GM18511 (cell line): ENCODE results near the gene EHMT1.
A peak's percentile ranks its signal among the peaks of the same experiment; 100 is the strongest.
"Not testable (repeated sequence)": the region's sequence is repeated elsewhere in the genome, so short reads cannot be mapped to it uniquely, and the experiment has no call there.

Source experiments
- ATAC-seq: cut with Tn5 transposase; IDR thresholded peaks from one replicate; pipeline ENCODE4 v1.9.1; 2021; ENCODE audit warnings: mild to moderate bottlenecking, moderate library complexity; ENCODE audit not compliant: unreplicated experiment

The EHMT1 gene

DNA sequence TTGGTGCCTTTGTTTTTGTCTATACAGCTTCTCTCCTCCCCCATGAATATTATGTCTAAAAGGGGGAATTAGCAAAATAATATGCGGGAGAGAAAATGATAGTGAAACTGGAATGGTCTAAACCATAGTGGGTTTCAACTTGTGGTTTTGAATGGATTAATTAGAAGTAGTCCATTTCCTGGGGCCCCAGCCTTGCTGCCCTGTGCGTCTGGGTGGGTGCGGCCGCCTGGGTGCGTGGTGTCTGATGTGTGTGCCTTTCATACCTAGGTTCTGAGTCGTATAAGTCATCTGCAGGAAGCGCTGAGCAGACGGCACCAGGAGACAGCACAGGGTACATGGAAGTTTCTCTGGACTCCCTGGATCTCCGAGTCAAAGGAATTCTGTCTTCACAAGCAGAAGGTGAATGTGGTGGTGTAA lies 138.8 kb downstream of the EHMT1 start:
- peak; percentile 46 for ATAC-seq

DNA sequence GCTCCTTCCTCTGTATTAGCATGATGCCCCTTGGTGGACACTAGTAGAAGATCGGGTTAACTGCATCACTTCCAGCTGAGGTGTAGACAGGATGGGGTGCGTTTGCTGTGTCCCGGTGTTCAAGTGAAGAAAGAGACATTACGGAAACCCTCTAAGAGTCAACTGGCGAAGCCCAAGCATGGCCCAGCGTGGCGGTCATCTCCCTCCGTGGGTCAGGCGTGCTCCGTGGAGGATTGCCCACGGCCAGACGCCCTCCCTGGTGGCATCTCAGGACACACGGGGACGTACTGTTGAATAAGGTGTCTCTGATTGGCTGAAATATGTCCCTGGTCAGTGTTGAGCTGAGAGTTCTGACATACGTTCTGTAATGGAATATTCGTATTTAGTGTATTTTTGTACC lies 139.3 kb downstream of the EHMT1 start:
- ATAC-seq = no peak

DNA sequence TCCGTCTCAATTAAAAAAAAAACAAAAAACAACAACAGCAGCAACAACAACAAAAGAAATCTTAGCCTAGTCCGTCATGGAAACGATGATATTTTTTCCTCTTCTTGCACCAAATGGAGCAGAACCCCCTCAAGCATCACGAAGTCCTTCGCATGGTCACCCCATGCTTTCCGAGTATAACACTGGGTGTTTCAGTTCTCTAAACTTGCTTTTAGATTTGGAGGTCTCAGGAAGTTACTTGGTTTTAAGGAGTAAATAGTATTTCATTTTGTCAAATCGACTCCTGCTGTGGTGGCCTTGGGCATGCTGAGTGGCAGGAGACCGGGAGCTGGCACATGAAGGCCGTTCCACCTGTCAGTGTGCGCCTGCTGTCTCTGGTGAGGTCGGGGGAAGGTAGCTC lies 140.3 kb downstream of the EHMT1 start:
- no peak for ATAC-seq

DNA sequence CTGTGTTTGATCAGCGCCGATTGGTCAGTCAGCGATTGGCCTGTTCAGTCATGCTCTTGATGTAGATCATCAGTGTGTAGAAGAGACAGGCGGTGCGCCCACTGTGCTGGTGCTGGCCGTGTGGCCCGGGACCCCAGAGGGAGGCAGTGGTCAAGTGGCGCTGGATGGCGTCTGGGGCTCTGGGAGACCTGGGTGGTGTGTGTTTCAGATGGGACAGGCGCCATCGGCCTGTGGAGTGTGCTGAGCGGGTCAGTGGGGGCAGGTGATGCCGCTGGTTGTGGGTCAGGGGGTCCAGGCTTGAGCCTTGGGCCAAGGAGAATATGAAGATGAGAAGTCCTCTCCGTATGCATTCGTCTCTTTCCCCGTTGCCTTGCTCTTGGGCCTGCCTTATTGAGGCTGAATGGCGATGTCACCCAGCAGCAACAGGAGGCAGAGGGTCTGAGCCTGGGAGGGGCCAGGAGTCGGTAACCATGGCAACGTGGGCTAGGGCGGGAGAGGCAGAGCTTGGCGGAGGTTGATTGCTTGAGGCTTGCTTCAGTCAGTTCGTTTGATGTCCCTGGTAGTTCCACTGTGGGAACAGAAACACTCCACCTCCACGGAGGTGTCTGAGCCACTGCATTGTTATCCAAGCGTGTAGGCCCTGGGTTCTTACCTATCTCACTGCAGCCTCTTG lies 141.0 kb downstream of the EHMT1 start:
- ATAC-seq = no peak

DNA sequence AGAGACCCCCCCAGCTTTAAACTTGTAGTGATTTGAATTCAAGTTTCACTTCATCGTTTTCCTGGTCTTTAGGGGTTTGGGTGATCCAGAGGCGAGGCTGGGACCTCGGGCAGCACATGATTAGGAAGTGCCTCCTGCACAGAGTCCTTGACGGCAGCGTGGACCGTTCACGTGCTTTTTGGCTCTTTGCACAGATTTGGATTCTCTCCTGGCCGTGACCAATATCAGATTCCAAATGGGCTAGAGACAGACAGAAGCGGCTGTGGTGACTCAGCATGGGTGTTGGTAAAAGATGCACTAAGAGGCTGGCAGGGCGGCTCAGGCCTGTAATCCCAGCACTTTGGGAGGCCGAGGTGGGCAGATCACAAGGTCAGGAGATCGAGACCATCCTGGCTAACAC lies 141.6 kb downstream of the EHMT1 start:
- ATAC-seq = no peak

DNA sequence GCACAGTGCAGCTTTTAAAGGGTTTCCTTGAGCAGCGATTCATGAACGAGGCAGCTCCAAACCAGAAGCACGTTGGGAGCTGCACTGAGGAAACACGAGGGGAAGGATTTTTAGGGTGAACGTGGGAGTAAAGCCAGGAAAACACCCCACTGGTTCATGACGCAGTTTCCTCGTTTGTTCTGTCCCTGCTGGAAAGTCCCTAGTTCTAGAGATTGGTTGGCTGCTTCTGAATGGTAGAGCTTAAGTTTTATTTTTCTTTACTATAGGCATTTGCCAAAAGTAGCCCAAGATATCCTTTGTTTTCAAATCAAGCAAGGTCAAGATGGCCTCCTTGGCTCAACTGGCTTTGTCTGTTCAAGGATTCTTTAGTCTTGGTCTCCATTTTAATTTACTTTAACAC lies 142.2 kb downstream of the EHMT1 start:
- no peak for ATAC-seq

DNA sequence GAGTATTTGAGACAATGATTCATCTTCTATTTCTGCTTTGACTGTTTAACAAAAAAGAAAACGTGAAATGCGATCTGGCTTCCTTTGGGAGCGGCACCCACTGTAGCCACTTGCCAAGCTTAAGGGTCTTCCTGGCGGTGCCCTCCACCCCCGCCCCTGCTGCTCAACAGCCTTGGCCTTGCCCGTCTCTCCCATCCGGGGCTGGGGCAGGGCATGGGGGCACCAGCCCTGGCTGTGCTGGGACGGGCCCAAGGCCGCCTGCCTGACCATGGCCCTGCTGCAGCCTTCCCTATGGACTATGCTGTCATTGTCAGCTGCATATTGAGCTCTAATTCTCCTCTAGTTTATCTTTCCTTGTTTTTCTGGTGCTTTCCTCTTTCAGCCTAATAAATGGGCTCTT lies 143.0 kb downstream of the EHMT1 start:
- no peak for ATAC-seq

DNA sequence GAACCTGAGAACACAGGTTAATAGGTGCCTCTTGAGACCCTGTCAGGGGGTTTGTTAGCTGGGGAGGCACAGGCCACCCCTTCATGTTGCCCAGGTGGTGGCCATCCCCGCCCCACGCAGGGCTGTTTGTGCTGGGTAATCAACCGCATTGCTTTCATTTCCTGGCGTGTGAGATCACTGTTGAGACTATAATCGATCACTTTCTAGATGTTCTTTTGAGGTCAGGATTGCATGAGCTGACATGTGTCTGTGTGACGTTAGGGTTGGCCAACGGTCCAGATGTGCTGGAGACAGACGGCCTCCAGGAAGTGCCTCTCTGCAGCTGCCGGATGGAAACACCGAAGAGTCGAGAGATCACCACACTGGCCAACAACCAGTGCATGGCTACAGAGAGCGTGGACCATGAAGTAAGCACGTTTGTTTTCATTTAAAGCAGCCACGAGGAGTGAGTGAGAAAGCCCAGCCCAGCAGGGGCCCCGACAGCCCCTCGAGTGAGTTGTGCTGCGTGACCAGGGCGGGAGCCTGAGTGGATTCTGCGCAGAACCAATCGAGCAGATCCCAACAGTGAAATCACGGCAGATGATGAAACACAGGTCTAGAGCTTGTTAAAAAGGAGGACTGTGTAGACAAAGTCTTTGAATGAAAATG lies 143.7 kb downstream of the EHMT1 start:
- ATAC-seq = peak; percentile 71

DNA sequence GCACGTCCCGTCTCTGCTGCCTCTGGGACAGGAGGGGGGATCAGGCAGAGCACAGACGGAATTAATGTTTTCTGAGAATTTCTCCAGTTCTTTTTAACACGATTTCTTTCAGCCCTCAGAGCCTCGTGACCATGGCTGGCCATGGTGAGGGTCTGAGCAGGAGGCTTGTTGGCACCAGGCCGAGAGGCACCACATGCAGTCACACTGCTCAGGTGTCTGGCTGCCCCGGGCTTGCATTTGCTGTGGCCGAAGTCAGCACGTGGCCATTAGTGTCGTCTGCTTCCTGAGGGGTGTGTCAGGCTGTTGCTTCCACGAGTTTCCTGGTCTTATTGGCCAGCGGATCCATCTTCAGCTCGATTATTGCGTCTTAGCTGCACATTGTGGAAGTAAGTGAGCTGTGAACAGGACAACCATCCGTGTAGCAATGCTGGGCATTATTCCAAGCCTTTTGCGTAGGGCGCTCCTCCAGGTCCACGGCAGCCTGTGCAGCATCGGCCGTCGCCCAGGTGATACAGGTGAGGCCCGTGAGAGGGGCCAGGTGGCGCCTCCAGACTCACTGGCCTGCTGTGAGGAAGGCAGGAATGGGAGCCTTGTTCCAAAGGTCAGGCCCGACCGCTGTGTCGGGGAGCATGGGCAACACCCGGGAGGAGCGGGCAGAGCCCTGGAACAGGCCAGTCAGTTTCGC lies 144.6 kb downstream of the EHMT1 start:
- ATAC-seq = no peak

DNA sequence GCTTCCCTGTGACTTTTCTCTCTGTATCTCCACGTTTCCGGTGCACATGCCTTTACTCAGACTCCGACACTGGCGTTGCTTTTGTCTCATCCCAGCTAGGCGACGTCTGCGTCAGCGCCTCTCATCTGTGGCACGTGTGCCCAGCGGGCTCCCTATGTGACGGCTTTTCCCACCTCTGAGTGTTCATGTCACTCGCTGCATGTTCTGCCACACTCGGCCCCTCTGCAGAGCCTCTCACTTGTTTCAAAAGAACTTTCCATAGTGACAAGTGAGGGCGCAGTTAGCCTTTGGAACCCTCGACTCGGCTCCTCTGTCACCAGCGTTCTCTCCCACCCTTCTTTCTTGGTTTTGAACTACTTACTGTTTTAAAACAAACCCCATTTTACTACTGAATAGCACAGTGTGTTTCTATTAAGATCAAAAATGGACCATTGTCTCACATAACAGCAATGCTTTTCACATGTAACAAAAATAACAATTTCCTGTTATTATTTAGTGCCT lies 145.4 kb downstream of the EHMT1 start:
- no peak for ATAC-seq

DNA sequence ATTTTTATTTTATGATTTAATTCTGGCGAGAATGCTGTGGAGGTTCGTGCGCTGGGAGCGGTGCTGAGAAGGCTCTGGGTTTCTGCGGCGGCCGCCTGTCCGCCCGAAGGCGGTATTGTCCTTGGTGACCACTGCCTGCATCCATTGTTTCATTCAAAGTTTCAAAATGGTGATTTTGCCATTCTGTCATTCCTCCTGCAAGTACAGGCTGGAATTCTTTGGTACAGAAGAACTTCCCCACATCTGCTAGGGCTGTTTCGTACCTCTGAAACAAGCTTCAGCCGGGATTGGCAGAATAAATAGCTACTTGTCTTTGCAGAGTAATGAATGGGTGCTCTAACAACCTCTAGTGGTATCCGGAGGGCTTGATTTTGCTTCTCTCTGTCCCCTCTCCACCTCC lies 146.2 kb downstream of the EHMT1 start:
- no peak for ATAC-seq

DNA sequence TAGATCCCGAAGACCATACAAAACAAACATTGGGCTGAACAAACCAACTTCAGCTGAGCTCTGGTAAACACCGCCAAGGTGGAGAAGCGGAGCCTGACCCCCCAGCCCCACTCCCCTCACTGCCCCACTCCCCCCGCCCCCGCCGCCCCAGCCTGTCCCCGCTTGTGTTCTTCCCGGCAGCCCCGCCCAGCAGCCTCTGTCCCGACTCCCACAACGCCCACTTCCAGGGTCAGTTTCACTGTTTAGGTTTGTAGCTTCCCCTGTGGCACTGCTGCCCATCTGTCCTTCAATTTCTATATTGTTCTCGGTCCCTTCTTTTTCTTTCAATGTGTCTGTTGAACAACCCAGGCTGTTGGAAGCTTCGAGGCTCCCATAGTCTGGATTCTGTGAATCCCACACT lies 146.7 kb downstream of the EHMT1 start:
- ATAC-seq = no peak

DNA sequence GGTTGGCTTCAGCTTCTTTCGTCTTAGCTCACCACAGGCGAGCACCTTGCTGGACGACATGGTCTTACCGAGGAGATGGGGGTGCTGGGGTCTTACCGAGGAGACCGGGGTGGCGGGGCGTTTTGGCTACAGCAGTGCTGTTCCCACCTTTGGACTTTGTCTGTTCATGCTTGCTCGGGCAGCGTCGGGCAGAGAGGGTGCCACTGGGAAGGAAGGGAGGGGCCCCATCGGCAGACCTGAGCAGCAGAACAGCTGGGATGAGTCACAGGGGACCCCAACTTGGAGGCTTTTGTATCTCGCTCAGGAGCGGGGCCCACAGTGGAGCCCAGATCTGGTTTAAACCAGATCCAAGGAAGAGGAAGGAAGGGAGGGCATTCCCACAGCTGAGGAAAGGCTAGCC lies 152.8 kb downstream of the EHMT1 start:
- ATAC-seq = no peak

DNA sequence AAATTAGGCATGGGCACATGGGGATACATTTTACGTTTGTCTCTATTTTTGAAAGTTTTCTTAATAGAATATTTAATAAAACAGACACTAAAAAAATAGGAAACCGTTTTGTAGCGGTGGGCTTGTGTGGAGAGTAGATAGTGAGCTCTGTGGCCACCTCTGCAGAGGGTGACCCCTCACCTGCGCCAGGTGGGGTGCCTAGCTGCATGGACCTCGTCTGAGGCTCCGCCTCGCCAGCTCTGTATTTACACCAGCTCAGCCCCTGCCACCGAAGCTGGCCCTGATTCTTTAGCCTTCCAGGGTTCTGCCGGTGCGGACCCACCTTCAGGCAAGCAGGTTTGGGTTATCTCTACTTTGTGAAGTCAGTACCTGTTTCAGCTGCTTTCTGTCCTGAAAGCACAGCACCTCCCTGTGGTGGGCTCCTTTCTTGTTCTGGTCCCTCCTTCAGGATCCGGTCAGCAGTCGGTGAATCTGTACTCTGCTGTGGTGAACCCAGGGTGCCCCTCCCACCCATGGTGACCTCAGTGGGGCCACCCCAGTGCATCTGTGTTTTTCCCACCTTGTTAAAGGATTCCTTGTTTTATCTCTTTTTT lies 153.6 kb downstream of the EHMT1 start:
- ATAC-seq = no peak

DNA sequence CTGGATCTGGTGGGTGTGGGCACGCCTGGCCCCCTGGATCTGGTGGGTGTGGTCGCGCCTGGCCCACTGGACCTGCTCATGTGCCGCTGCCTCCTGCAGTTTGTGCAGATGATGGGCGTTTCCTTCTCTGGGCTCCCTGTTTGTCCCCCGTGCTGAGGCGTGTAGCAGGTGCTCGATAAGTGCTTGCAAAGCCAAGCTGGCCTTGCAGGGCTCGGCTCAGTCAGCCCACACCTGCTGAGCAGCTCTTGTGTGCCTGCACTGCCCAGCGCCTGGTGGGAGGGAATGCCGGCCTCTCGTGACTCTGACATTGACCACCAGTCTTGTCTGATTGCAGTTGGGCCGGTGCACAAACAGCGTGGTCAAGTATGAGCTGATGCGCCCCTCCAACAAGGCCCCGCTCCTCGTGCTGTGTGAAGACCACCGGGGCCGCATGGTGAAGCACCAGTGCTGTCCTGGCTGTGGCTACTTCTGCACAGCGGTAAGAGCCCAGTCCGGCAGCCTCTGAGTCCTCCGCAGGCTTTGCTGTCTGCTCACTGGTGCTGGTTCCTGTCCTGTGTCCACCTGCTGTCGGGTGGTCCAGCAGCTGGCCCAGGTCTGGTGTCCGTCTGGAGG lies 156.1 kb downstream of the EHMT1 start:
- ATAC-seq = no peak

DNA sequence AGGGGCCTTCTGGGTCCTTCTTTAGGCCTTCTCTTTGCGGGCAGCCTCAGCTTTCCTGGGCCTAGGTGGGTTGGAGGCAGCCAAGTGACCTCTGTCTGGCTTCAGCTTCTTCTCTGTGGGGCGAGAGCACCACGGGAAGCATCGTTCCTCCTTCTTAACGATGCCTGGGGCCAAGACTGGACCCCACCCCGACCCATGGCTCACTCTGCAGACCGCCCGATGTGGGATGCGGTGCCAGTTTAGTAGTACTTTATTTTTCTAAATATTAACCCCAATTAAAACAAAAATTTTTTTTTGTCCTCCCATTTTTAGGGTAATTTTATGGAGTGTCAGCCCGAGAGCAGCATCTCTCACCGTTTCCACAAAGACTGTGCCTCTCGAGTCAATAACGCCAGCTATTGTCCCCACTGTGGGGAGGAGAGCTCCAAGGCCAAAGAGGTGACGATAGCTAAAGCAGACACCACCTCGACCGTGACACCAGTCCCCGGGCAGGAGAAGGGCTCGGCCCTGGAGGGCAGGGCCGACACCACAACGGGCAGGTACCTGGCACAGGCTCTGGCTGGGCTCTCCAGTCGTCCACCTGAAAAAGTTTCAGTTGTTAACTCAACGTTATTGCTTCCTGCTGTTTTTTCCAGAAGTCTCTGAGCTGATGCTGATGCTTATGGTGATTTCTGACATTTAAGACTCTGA lies 157.6 kb downstream of the EHMT1 start:
- ATAC-seq = no peak

DNA sequence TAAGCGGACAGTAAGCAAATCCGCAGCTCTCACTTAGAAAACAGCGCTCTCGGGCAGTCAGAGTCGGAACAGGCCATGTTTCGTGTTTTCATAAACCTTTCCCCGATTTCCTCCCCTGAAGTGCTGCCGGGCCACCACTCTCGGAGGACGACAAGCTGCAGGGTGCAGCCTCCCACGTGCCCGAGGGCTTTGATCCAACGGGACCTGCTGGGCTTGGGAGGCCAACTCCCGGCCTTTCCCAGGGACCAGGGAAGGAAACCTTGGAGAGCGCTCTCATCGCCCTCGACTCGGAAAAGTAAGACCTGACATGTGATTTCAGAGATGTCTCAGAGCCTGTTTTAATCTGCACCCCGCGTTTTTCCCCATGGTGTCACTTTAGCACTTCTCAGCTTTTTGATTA lies 159.0 kb downstream of the EHMT1 start:
- ATAC-seq = no peak

DNA sequence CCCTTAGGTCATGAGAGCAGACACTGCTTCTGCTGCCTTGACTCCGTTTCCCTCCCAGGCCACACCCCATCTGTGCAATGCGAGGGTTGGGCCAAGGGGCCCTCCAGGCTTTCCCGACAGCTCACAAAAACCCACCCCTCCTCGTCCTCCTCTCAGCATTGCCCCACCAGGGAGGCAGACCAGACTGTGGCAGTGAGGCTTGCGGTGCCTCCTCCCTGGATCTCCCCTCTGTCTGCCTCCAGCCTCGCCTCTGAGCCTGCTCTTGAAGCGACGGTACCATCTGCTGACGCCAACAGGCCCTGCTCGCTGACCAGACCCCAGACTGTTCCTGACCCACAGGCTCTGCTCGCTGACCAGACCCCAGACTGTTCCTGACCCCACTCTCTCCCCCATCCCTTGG lies 159.5 kb downstream of the EHMT1 start:
- ATAC-seq = no peak

DNA sequence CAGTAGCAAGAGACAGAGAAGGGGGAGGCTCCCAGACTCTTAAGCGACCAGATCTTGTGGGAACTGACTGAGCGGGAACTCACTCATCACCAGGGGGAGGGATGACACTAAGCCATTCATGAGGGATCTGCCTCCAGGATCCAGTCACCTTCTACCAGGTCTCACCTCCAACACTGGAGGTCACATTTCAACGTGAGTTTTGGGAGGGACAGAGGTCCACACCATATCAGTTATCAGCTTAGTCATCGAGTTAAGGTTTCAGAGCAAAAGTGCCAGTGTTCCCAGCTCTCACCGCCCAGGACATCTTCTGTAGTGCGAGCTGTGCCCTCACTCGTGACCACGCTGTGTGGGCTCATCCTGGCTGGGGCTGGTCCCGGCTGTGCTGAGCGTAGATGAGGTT lies 160.1 kb downstream of the EHMT1 start:
- ATAC-seq = no peak

DNA sequence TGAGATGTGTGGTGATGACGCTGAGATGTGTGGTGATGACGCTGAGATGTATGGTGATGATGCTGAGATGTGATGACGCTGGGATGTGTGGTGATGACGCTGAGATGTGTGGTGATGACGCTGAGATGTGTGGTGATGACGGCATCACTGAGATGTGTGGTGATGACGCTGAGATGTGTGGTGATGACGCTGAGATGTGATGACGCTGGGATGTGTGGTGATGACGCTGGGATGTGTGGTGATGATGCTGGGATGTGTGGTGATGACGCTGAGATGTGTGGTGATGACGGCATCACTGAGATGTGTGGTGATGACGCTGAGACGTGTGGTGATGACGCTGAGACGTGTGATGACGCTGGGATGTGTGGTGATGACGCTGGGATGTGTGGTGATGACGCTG lies 161.2 kb downstream of the EHMT1 start:
- ATAC-seq = not testable (repeated sequence)
